HepG2 (cell line): Measurements from ENCODE around the gene CD300C. TPM values are rescaled to one million over a fixed set of nuclear protein-coding genes. Genes with fewer than 3 reads are reported as not detected.

Source experiments
- HIVEP1 ChIP-seq: sonication (generic); formaldehyde crosslinking; IDR thresholded peaks from 2 replicates; pipeline ENCODE4 v1.4.0; 2020; ENCODE audit warnings: mild to moderate bottlenecking, missing genetic modification reagents
- NFKB2 ChIP-seq: sonication (generic); formaldehyde crosslinking; IDR thresholded peaks from 2 replicates; pipeline ENCODE4 v1.4.0; 2020; ENCODE audit warnings: missing genetic modification reagents, borderline replicate concordance
- NRL ChIP-seq: sonication (generic); formaldehyde crosslinking; IDR thresholded peaks from 2 replicates; pipeline ENCODE4 v1.5.0; 2020; ENCODE audit warnings: missing genetic modification reagents, mild to moderate bottlenecking, moderate library complexity, borderline replicate concordance
- ZNF207 ChIP-seq: fragments of 450-650 bp; IDR thresholded peaks from 2 replicates; pipeline ENCODE4 v1.6.1; 2016; ENCODE audit warnings: antibody characterized with exemption, borderline replicate concordance
- ZNF460 ChIP-seq: sonication (generic); formaldehyde crosslinking; IDR thresholded peaks from 2 replicates; pipeline ENCODE4 v1.5.1; 2020; ENCODE audit warnings: missing genetic modification reagents, mild to moderate bottlenecking, borderline replicate concordance
- ZNF543 ChIP-seq: sonication (generic); formaldehyde crosslinking; IDR thresholded peaks from 2 replicates; pipeline ENCODE4 v1.4.0; 2020; ENCODE audit warnings: mild to moderate bottlenecking, missing genetic modification reagents
- ZNF674 ChIP-seq: sonication (generic); formaldehyde crosslinking; IDR thresholded peaks from 2 replicates; pipeline ENCODE4 v1.5.0; 2020; ENCODE audit warnings: low read depth, mild to moderate bottlenecking, missing genetic modification reagents
- polyA plus RNA-seq, 8 experiments: library from polyadenylated mRNA; depleted of rRNA in 3 of 8; stranded (reverse) in 7 of 8; unstranded in 1 of 8; fragments of >200 nt; fragmentation: Illumina TruSeq in 4 of 8; extraction: Trizol in 4 of 8; gene quantifications; 2 replicates each; pipeline versions ENCODE4 v1.2.1 to v1.2.3, GENCODE V29; 2011 to 2016; ENCODE audit warnings: low read depth in 4 of 8, missing spikeins in 1 of 8, mixed read lengths in 1 of 8; ENCODE audit not compliant: insufficient read depth in 1 of 8
- total RNA-seq, 5 experiments: library from RNA; depleted of rRNA; stranded (reverse); fragments of >200 nt; fragmentation: Illumina TruSeq; extraction: Trizol; gene quantifications; 2 replicates each; pipeline ENCODE4 v1.2.3, GENCODE V29; 2016; ENCODE audit warnings: low read depth in 1 of 5
- TF ChIP-seq, protein P1 (sequence below): sonication (generic); formaldehyde crosslinking; IDR thresholded peaks from 2 replicates; pipeline ENCODE4 v1.4.0; 2020; ENCODE audit warnings: mild to moderate bottlenecking, missing genetic modification reagents
- TF ChIP-seq, protein P2 (sequence below): sonication (generic); formaldehyde crosslinking; IDR thresholded peaks from 2 replicates; pipeline ENCODE4 v1.9.0; 2022; ENCODE audit warnings: missing genetic modification reagents, mild to moderate bottlenecking, borderline replicate concordance
- TF ChIP-seq, protein P3 (sequence below): sonication (generic); formaldehyde crosslinking; IDR thresholded peaks from 2 replicates; pipeline ENCODE4 v1.5.0; 2020; ENCODE audit warnings: mild to moderate bottlenecking, missing genetic modification reagents, borderline replicate concordance
- TF ChIP-seq, protein P4 (sequence below): sonication (generic); formaldehyde crosslinking; IDR thresholded peaks from 2 replicates; pipeline ENCODE4 v1.4.0; 2020; ENCODE audit warnings: mild to moderate bottlenecking, low read depth, missing genetic modification reagents
- TF ChIP-seq, protein P5 (sequence below), 2 experiments: fragments of 450-650 bp in 1 of 2; sonication (generic) in 1 of 2; formaldehyde crosslinking; IDR thresholded peaks; 2 replicates each; pipeline versions ENCODE4 v1.5.0 to v1.8.0; 2020 to 2022; ENCODE audit warnings: mild to moderate bottlenecking in 1 of 2, missing genetic modification reagents in 1 of 2
- TF ChIP-seq, protein P6 (sequence below): sonication (generic); formaldehyde crosslinking; IDR thresholded peaks from 2 replicates; pipeline ENCODE4 v1.4.0; 2020; ENCODE audit warnings: missing genetic modification reagents

CD300C gene
- total and polyA plus RNA-seq, 2 of the 13 experiments (the other 11 are each of a cell fraction or from before 2014, with no cell fraction given), result not detected

DNA sequence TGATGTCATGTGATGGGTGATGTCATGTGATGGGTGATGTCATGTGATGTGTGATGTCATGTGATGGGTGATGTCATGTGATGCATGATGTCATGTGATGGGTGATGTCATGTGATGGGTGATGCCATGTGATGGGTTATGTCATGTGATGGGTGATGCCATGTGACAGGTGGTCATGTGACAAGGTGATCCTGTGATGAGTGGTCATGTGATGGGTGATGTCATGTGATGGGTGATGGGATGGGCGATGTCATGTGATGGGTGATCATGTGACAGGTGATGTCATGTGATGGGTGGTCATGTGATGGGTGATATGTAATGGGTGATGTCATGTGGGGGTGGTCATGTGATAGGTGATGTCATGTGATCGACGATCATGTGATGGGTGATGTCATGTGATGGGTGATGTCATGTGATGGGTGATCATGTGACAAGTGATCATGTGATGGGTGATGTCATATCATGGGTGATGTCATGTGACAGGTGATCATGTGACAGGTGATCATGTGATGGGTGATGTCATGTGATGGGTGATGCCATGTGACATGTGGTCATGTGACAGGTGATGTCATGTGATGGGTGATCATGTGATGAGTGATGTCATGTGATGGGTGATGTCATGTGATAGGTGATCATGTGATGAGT lies 31.8 kb downstream of the CD300C start (continued):
- TF ChIP-seq, protein P1, sequence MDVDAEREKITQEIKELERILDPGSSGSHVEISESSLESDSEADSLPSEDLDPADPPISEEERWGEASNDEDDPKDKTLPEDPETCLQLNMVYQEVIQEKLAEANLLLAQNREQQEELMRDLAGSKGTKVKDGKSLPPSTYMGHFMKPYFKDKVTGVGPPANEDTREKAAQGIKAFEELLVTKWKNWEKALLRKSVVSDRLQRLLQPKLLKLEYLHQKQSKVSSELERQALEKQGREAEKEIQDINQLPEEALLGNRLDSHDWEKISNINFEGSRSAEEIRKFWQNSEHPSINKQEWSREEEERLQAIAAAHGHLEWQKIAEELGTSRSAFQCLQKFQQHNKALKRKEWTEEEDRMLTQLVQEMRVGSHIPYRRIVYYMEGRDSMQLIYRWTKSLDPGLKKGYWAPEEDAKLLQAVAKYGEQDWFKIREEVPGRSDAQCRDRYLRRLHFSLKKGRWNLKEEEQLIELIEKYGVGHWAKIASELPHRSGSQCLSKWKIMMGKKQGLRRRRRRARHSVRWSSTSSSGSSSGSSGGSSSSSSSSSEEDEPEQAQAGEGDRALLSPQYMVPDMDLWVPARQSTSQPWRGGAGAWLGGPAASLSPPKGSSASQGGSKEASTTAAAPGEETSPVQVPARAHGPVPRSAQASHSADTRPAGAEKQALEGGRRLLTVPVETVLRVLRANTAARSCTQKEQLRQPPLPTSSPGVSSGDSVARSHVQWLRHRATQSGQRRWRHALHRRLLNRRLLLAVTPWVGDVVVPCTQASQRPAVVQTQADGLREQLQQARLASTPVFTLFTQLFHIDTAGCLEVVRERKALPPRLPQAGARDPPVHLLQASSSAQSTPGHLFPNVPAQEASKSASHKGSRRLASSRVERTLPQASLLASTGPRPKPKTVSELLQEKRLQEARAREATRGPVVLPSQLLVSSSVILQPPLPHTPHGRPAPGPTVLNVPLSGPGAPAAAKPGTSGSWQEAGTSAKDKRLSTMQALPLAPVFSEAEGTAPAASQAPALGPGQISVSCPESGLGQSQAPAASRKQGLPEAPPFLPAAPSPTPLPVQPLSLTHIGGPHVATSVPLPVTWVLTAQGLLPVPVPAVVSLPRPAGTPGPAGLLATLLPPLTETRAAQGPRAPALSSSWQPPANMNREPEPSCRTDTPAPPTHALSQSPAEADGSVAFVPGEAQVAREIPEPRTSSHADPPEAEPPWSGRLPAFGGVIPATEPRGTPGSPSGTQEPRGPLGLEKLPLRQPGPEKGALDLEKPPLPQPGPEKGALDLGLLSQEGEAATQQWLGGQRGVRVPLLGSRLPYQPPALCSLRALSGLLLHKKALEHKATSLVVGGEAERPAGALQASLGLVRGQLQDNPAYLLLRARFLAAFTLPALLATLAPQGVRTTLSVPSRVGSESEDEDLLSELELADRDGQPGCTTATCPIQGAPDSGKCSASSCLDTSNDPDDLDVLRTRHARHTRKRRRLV (CRISPR knock-in tag), result no peak
- TF ChIP-seq, protein P2, sequence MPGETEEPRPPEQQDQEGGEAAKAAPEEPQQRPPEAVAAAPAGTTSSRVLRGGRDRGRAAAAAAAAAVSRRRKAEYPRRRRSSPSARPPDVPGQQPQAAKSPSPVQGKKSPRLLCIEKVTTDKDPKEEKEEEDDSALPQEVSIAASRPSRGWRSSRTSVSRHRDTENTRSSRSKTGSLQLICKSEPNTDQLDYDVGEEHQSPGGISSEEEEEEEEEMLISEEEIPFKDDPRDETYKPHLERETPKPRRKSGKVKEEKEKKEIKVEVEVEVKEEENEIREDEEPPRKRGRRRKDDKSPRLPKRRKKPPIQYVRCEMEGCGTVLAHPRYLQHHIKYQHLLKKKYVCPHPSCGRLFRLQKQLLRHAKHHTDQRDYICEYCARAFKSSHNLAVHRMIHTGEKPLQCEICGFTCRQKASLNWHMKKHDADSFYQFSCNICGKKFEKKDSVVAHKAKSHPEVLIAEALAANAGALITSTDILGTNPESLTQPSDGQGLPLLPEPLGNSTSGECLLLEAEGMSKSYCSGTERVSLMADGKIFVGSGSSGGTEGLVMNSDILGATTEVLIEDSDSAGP (CRISPR knock-in tag), result no peak
- TF ChIP-seq ZNF674 (CRISPR knock-in tag) (no peak), ZNF207 (no peak; the same call in 1 of the 2 replicates), NFKB2 (CRISPR knock-in tag) (no peak), NRL (CRISPR knock-in tag) (no peak), HIVEP1 (CRISPR knock-in tag) (no peak), ZNF543 (no peak), ZNF460 (CRISPR knock-in tag) (no peak)
- TF ChIP-seq, protein P3, sequence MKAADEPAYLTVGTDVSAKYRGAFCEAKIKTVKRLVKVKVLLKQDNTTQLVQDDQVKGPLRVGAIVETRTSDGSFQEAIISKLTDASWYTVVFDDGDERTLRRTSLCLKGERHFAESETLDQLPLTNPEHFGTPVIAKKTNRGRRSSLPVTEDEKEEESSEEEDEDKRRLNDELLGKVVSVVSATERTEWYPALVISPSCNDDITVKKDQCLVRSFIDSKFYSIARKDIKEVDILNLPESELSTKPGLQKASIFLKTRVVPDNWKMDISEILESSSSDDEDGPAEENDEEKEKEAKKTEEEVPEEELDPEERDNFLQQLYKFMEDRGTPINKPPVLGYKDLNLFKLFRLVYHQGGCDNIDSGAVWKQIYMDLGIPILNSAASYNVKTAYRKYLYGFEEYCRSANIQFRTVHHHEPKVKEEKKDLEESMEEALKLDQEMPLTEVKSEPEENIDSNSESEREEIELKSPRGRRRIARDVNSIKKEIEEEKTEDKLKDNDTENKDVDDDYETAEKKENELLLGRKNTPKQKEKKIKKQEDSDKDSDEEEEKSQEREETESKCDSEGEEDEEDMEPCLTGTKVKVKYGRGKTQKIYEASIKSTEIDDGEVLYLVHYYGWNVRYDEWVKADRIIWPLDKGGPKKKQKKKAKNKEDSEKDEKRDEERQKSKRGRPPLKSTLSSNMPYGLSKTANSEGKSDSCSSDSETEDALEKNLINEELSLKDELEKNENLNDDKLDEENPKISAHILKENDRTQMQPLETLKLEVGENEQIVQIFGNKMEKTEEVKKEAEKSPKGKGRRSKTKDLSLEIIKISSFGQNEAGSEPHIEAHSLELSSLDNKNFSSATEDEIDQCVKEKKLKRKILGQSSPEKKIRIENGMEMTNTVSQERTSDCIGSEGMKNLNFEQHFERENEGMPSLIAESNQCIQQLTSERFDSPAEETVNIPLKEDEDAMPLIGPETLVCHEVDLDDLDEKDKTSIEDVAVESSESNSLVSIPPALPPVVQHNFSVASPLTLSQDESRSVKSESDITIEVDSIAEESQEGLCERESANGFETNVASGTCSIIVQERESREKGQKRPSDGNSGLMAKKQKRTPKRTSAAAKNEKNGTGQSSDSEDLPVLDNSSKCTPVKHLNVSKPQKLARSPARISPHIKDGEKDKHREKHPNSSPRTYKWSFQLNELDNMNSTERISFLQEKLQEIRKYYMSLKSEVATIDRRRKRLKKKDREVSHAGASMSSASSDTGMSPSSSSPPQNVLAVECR, result no peak; the same call in 1 of the 2 replicates
- TF ChIP-seq, protein P4, sequence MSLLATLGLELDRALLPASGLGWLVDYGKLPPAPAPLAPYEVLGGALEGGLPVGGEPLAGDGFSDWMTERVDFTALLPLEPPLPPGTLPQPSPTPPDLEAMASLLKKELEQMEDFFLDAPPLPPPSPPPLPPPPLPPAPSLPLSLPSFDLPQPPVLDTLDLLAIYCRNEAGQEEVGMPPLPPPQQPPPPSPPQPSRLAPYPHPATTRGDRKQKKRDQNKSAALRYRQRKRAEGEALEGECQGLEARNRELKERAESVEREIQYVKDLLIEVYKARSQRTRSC (CRISPR knock-in tag), result no peak
- TF ChIP-seq, protein P5, sequence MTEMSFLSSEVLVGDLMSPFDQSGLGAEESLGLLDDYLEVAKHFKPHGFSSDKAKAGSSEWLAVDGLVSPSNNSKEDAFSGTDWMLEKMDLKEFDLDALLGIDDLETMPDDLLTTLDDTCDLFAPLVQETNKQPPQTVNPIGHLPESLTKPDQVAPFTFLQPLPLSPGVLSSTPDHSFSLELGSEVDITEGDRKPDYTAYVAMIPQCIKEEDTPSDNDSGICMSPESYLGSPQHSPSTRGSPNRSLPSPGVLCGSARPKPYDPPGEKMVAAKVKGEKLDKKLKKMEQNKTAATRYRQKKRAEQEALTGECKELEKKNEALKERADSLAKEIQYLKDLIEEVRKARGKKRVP (CRISPR knock-in tag; IDR thresholded peaks at IDR 0.05), result no peak
- TF ChIP-seq, protein P6, sequence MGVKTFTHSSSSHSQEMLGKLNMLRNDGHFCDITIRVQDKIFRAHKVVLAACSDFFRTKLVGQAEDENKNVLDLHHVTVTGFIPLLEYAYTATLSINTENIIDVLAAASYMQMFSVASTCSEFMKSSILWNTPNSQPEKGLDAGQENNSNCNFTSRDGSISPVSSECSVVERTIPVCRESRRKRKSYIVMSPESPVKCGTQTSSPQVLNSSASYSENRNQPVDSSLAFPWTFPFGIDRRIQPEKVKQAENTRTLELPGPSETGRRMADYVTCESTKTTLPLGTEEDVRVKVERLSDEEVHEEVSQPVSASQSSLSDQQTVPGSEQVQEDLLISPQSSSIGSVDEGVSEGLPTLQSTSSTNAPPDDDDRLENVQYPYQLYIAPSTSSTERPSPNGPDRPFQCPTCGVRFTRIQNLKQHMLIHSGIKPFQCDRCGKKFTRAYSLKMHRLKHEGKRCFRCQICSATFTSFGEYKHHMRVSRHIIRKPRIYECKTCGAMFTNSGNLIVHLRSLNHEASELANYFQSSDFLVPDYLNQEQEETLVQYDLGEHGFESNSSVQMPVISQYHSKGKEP (CRISPR knock-in tag), result no peak
